HepG2 (cell line): Measurements from ENCODE around the gene HEXD. TPM values are rescaled to one million over a fixed set of nuclear protein-coding genes. Genes with fewer than 3 reads are reported as not detected.

Source experiments
- SMC3 ChIP-seq: IDR thresholded peaks from 2 replicates; pipeline ENCODE4 v1.6.1; 2011; ENCODE audit warnings: low read length, improper control_type of control experiment
- ZNF678 ChIP-seq: sonication (generic); formaldehyde crosslinking; IDR thresholded peaks from 2 replicates; pipeline ENCODE4 v1.4.0; 2020; ENCODE audit warnings: mild to moderate bottlenecking, missing genetic modification reagents
- polyA plus RNA-seq, 8 experiments: library from polyadenylated mRNA; depleted of rRNA in 3 of 8; stranded (reverse) in 7 of 8; unstranded in 1 of 8; fragments of >200 nt; fragmentation: Illumina TruSeq in 4 of 8; extraction: Trizol in 4 of 8; gene quantifications; 2 replicates each; pipeline versions ENCODE4 v1.2.1 to v1.2.3, GENCODE V29; 2011 to 2016; ENCODE audit warnings: low read depth in 4 of 8, missing spikeins in 1 of 8, mixed read lengths in 1 of 8; ENCODE audit not compliant: insufficient read depth in 1 of 8
- total RNA-seq, 5 experiments: library from RNA; depleted of rRNA; stranded (reverse); fragments of >200 nt; fragmentation: Illumina TruSeq; extraction: Trizol; gene quantifications; 2 replicates each; pipeline ENCODE4 v1.2.3, GENCODE V29; 2016; ENCODE audit warnings: low read depth in 1 of 5
- TF ChIP-seq, protein P1 (sequence below): sonication (generic); formaldehyde crosslinking; IDR thresholded peaks from 2 replicates; pipeline ENCODE4 v1.4.0; 2020; ENCODE audit warnings: missing genetic modification reagents
- TF ChIP-seq, protein P2 (sequence below): IDR thresholded peaks from 2 replicates; pipeline ENCODE4 v1.6.1; 2016; ENCODE audit warnings: mild to moderate bottlenecking, missing biosample characterization, missing genetic modification reagents
- TF ChIP-seq, protein P3 (sequence below): sonication (generic); formaldehyde crosslinking; IDR thresholded peaks from 2 replicates; pipeline ENCODE4 v1.8.1; 2023; ENCODE audit warnings: mild to moderate bottlenecking, missing genetic modification reagents
- TF ChIP-seq, protein P4 (sequence below): sonication (generic); formaldehyde crosslinking; IDR thresholded peaks from 2 replicates; pipeline ENCODE4 v1.5.1; 2020; ENCODE audit warnings: mild to moderate bottlenecking, missing genetic modification reagents, moderate library complexity

Gene HEXD
- total and polyA plus RNA-seq, 2 of the 13 experiments (the other 11 are each of a cell fraction or from before 2014, with no cell fraction given): 22.3 to 41.8 TPM

DNA sequence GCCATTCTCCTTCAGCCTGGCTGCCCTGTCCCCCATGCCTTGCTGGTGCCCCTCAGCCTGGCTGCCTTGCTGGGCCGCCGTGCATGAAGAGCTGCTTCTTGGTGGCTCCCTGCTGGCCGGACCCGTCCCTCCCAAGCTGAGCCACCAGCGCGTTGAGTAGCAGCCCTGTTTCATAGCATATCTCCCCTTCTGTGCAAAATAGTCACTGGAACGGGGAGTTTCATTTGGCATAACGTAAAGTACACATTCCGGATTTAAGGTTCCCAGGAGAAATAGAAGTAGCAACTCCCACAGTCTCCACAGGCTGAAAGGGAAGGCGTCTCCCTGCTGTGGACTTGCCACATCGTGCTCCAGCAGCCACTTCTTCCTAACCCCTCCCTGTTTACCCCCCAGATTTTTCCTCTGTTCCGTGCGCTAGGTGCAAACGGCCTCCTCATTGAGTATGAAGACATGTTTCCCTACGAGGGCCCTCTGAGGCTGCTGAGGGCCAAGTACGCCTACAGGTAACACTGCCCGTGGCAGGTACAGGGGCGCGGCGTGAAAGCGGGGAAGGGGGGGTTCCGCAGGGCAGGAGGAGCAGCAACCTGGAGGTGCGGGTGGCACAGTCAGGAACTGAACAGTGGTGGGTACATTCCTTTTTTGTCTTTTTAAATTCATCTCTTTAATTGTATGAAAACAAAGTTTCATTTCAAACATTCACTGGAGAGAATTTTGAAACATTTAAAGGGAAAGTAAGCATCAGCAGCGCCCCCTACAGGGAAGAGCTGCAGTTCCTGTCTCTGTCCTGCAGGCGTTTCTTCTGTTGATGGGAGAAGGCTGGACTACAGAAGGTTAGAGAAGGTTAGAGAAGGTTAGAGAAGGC, 6.1 kb downstream of the HEXD start (continued):
- TF ChIP-seq, protein P1, sequence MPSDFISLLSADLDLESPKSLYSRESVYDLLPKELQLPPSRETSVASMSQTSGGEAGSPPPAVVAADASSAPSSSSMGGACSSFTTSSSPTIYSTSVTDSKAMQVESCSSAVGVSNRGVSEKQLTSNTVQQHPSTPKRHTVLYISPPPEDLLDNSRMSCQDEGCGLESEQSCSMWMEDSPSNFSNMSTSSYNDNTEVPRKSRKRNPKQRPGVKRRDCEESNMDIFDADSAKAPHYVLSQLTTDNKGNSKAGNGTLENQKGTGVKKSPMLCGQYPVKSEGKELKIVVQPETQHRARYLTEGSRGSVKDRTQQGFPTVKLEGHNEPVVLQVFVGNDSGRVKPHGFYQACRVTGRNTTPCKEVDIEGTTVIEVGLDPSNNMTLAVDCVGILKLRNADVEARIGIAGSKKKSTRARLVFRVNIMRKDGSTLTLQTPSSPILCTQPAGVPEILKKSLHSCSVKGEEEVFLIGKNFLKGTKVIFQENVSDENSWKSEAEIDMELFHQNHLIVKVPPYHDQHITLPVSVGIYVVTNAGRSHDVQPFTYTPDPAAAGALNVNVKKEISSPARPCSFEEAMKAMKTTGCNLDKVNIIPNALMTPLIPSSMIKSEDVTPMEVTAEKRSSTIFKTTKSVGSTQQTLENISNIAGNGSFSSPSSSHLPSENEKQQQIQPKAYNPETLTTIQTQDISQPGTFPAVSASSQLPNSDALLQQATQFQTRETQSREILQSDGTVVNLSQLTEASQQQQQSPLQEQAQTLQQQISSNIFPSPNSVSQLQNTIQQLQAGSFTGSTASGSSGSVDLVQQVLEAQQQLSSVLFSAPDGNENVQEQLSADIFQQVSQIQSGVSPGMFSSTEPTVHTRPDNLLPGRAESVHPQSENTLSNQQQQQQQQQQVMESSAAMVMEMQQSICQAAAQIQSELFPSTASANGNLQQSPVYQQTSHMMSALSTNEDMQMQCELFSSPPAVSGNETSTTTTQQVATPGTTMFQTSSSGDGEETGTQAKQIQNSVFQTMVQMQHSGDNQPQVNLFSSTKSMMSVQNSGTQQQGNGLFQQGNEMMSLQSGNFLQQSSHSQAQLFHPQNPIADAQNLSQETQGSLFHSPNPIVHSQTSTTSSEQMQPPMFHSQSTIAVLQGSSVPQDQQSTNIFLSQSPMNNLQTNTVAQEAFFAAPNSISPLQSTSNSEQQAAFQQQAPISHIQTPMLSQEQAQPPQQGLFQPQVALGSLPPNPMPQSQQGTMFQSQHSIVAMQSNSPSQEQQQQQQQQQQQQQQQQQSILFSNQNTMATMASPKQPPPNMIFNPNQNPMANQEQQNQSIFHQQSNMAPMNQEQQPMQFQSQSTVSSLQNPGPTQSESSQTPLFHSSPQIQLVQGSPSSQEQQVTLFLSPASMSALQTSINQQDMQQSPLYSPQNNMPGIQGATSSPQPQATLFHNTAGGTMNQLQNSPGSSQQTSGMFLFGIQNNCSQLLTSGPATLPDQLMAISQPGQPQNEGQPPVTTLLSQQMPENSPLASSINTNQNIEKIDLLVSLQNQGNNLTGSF (CRISPR knock-in tag): no peak
- TF ChIP-seq, protein P2, sequence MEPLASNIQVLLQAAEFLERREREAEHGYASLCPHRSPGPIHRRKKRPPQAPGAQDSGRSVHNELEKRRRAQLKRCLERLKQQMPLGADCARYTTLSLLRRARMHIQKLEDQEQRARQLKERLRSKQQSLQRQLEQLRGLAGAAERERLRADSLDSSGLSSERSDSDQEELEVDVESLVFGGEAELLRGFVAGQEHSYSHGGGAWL (CRISPR knock-in tag): 0 out of 2 replicates have a peak, but pooled peaks have one; percentile 57
- TF ChIP-seq ZNF678 (CRISPR knock-in tag): no peak
- TF ChIP-seq, protein P3, sequence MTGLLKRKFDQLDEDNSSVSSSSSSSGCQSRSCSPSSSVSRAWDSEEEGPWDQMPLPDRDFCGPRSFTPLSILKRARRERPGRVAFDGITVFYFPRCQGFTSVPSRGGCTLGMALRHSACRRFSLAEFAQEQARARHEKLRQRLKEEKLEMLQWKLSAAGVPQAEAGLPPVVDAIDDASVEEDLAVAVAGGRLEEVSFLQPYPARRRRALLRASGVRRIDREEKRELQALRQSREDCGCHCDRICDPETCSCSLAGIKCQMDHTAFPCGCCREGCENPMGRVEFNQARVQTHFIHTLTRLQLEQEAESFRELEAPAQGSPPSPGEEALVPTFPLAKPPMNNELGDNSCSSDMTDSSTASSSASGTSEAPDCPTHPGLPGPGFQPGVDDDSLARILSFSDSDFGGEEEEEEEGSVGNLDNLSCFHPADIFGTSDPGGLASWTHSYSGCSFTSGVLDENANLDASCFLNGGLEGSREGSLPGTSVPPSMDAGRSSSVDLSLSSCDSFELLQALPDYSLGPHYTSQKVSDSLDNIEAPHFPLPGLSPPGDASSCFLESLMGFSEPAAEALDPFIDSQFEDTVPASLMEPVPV (CRISPR knock-in tag): 0 out of 2 replicates have a peak, but pooled peaks have one; percentile 40
- TF ChIP-seq, protein P4, sequence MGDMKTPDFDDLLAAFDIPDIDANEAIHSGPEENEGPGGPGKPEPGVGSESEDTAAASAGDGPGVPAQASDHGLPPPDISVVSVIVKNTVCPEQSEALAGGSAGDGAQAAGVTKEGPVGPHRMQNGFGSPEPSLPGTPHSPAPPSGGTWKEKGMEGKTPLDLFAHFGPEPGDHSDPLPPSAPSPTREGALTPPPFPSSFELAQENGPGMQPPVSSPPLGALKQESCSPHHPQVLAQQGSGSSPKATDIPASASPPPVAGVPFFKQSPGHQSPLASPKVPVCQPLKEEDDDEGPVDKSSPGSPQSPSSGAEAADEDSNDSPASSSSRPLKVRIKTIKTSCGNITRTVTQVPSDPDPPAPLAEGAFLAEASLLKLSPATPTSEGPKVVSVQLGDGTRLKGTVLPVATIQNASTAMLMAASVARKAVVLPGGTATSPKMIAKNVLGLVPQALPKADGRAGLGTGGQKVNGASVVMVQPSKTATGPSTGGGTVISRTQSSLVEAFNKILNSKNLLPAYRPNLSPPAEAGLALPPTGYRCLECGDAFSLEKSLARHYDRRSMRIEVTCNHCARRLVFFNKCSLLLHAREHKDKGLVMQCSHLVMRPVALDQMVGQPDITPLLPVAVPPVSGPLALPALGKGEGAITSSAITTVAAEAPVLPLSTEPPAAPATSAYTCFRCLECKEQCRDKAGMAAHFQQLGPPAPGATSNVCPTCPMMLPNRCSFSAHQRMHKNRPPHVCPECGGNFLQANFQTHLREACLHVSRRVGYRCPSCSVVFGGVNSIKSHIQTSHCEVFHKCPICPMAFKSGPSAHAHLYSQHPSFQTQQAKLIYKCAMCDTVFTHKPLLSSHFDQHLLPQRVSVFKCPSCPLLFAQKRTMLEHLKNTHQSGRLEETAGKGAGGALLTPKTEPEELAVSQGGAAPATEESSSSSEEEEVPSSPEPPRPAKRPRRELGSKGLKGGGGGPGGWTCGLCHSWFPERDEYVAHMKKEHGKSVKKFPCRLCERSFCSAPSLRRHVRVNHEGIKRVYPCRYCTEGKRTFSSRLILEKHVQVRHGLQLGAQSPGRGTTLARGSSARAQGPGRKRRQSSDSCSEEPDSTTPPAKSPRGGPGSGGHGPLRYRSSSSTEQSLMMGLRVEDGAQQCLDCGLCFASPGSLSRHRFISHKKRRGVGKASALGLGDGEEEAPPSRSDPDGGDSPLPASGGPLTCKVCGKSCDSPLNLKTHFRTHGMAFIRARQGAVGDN (CRISPR knock-in tag): peak; percentile 38
- TF ChIP-seq SMC3: peak; percentile 42; the same call in 1 of the 2 replicates
